Activated naive CD8-positive, alpha-beta T cell treated with anti-CD3 and anti-CD28 coated beads, Interleukin-2, amount 50 U/mL, for 16 hours (primary cell): ENCODE results near the gene ZEB2.

Experiments used
- DNase-seq: peaks from one replicate; pipeline ENCODE4 v3.0.0-alpha.2; 2020; ENCODE audit warnings: low read depth, low spot score

ZEB2 gene

GRCh38 chr2:144495227-144496091, 24.5 kb downstream of the ZEB2 start:
- DNase-seq = no peak

- no peak for DNase-seq
These were observed 26.7 kb downstream of the ZEB2 start for GRCh38 chr2:144493027-144493809.

- no peak for DNase-seq
These were observed 29.1 kb downstream of the ZEB2 start for GRCh38 chr2:144490857-144491256.

- DNase-seq = no peak
These were observed 29.9 kb downstream of the ZEB2 start for GRCh38 chr2:144490017-144490416.

- no peak for DNase-seq
These were observed 30.5 kb downstream of the ZEB2 start for GRCh38 chr2:144489315-144489916.

- no peak for DNase-seq
These were observed 35.5 kb downstream of the ZEB2 start for GRCh38 chr2:144484201-144484948.

GRCh38 chr2:144481666-144482065, 38.3 kb downstream of the ZEB2 start:
- no peak for DNase-seq

GRCh38 chr2:144481109-144481508, 38.8 kb downstream of the ZEB2 start:
- no peak for DNase-seq

- DNase-seq = no peak
These were observed 39.6 kb downstream of the ZEB2 start for GRCh38 chr2:144480285-144480684.

- DNase-seq = no peak
These were observed 40.3 kb downstream of the ZEB2 start for GRCh38 chr2:144479659-144480058.

GRCh38 chr2:144479138-144479537, 40.8 kb downstream of the ZEB2 start:
- no peak for DNase-seq

GRCh38 chr2:144477957-144478311, 42.0 kb downstream of the ZEB2 start:
- no peak for DNase-seq

- no peak for DNase-seq
These were observed 42.5 kb downstream of the ZEB2 start for GRCh38 chr2:144477281-144477956.

- no peak for DNase-seq
These were observed 43.2 kb downstream of the ZEB2 start for GRCh38 chr2:144476682-144477081.

- no peak for DNase-seq
These were observed 44.2 kb downstream of the ZEB2 start for GRCh38 chr2:144475569-144476275.

GRCh38 chr2:144475044-144475443, 44.9 kb downstream of the ZEB2 start:
- DNase-seq = no peak

GRCh38 chr2:144474017-144474416, 45.9 kb downstream of the ZEB2 start:
- no peak for DNase-seq

GRCh38 chr2:144472911-144473310, 47.0 kb downstream of the ZEB2 start:
- DNase-seq = no peak

- DNase-seq = no peak
These were observed 47.9 kb downstream of the ZEB2 start for GRCh38 chr2:144472046-144472412.

- DNase-seq = no peak
These were observed 48.4 kb downstream of the ZEB2 start for GRCh38 chr2:144471305-144472045.
